ENCODE results near the gene CA10.

CA10 gene

GRCh38 chr17:51807460-51807859 is 351.1 kb downstream of the CA10 start:
- no peak for DNase-seq (ENCODE audit: low spot score)
- no peak for TF ChIP-seq CTCF (IDR thresholded peaks at IDR 0.05; ENCODE audit: extremely low read depth, missing control alignments)

GRCh38 chr17:51805765-51806164 is 352.7 kb downstream of the CA10 start:
- DNase-seq (ENCODE audit: low spot score): no peak
- TF ChIP-seq CTCF (IDR thresholded peaks at IDR 0.05; ENCODE audit: extremely low read depth, missing control alignments): no peak

- no peak for TF ChIP-seq CTCF (IDR thresholded peaks at IDR 0.05; ENCODE audit: extremely low read depth, missing control alignments)
- no peak for DNase-seq (ENCODE audit: low spot score)
Measured at GRCh38 chr17:51805185-51805584, 353.3 kb downstream of the CA10 start.

- no peak for DNase-seq (ENCODE audit: low spot score)
- TF ChIP-seq CTCF (IDR thresholded peaks at IDR 0.05; ENCODE audit: extremely low read depth, missing control alignments): no peak
Measured at GRCh38 chr17:51803161-51803560, 355.4 kb downstream of the CA10 start.

- DNase-seq (ENCODE audit: low spot score): no peak
- TF ChIP-seq CTCF (IDR thresholded peaks at IDR 0.05; ENCODE audit: extremely low read depth, missing control alignments): no peak
Measured at GRCh38 chr17:51802544-51802943, 356.0 kb downstream of the CA10 start.

- DNase-seq (ENCODE audit: low spot score): no peak
- no peak for TF ChIP-seq CTCF (IDR thresholded peaks at IDR 0.05; ENCODE audit: extremely low read depth, missing control alignments)
Measured at GRCh38 chr17:51801626-51802025, 356.9 kb downstream of the CA10 start.

- no peak for DNase-seq (ENCODE audit: low spot score)
- TF ChIP-seq CTCF (IDR thresholded peaks at IDR 0.05; ENCODE audit: extremely low read depth, missing control alignments): no peak
Measured at GRCh38 chr17:51799981-51800380, 358.5 kb downstream of the CA10 start.
